ENCODE data around the gene ADAM30.
"Not testable (repeated sequence)": the region's sequence is repeated elsewhere in the genome, so short reads cannot be mapped to it uniquely, and the experiment has no call there.

Gene ADAM30

GRCh38 chr1:119868176-119868575, 28.1 kb downstream of the ADAM30 start:
- DNase-seq (ENCODE audit: insufficient read length, low spot score) (no peak), FAIRE-seq (no peak)
- TF ChIP-seq POU2F2 (IDR thresholded peaks at IDR 0.05; ENCODE audit: low read depth, low read length) = no peak
- TF ChIP-seq PAX5 (IDR thresholded peaks at IDR 0.05; ENCODE audit: insufficient read depth, low read length, severe bottlenecking) = no peak
- TF ChIP-seq POLR2A (IDR thresholded peaks at IDR 0.05; ENCODE audit: low read depth, low read length) = no peak

DNA sequence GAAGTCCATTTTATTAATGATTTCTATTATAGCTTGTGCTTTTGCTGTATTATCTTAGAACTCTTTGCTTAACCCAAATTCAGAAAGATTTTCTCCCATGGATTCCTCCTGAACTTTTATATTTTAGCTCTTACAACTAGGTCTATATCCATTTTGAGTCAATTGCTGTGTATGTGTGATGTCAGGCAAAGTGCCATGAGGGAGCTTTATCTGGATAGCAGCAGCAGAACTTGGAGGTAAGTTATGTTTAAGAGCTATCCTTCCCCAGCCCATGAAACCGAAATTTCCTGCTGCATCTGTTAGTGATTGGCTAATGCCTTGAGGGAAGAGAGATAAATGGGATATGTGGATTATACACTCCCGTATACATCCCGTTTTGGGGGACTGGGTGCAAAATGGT, 29.9 kb downstream of the ADAM30 start:
- no peak for TF ChIP-seq POLR2AphosphoS5 (IDR thresholded peaks at IDR 0.05; ENCODE audit: low read depth, low read length)
- no peak for TF ChIP-seq PAX5 (IDR thresholded peaks at IDR 0.05; ENCODE audit: insufficient read depth, low read length, severe bottlenecking)
- no peak for TF ChIP-seq POLR2A (IDR thresholded peaks at IDR 0.05; ENCODE audit: low read depth, low read length)
- no peak for TF ChIP-seq POU2F2 (IDR thresholded peaks at IDR 0.05; ENCODE audit: low read depth, low read length)
- TF ChIP-seq SPI1 (IDR thresholded peaks at IDR 0.05; ENCODE audit: low read depth, low read length) = no peak
- TF ChIP-seq TAF1 (IDR thresholded peaks at IDR 0.05; ENCODE audit: low read depth, low read length) = no peak
- FAIRE-seq (no peak), DNase-seq (ENCODE audit: insufficient read length, low spot score) (no peak)

- no peak for DNase-seq (ENCODE audit: insufficient read length, low spot score)
- FAIRE-seq = no peak
- no peak for TF ChIP-seq TAF1 (IDR thresholded peaks at IDR 0.05; ENCODE audit: low read depth, low read length)
Measured at GRCh38 chr1:119865627-119866026, 30.7 kb downstream of the ADAM30 start.

- TF ChIP-seq PAX5 (IDR thresholded peaks at IDR 0.05; ENCODE audit: insufficient read depth, low read length, severe bottlenecking) = no peak
- no peak for TF ChIP-seq POU2F2 (IDR thresholded peaks at IDR 0.05; ENCODE audit: low read depth, low read length)
- no peak for TF ChIP-seq SPI1 (IDR thresholded peaks at IDR 0.05; ENCODE audit: low read depth, low read length)
- TF ChIP-seq TAF1 (IDR thresholded peaks at IDR 0.05; ENCODE audit: low read depth, low read length) = no peak
- TF ChIP-seq POLR2AphosphoS5 (IDR thresholded peaks at IDR 0.05; ENCODE audit: low read depth, low read length) = no peak
- no peak for TF ChIP-seq POLR2A (IDR thresholded peaks at IDR 0.05; ENCODE audit: low read depth, low read length)
- DNase-seq (ENCODE audit: insufficient read length, low spot score) (no peak), FAIRE-seq (no peak)
Measured at GRCh38 chr1:119862276-119862675, 34.0 kb downstream of the ADAM30 start.

- DNase-seq (ENCODE audit: insufficient read length, low spot score) (no peak), FAIRE-seq (no peak)
- TF ChIP-seq POLR2AphosphoS5 (IDR thresholded peaks at IDR 0.05; ENCODE audit: low read depth, low read length) (no peak), SPI1 (IDR thresholded peaks at IDR 0.05; ENCODE audit: low read depth, low read length) (no peak), POU2F2 (IDR thresholded peaks at IDR 0.05; ENCODE audit: low read depth, low read length) (no peak), TAF1 (IDR thresholded peaks at IDR 0.05; ENCODE audit: low read depth, low read length) (no peak), POLR2A (IDR thresholded peaks at IDR 0.05; ENCODE audit: low read depth, low read length) (no peak), PAX5 (IDR thresholded peaks at IDR 0.05; ENCODE audit: insufficient read depth, low read length, severe bottlenecking) (no peak)
Measured at GRCh38 chr1:119861547-119861946, 34.8 kb downstream of the ADAM30 start.

- TF ChIP-seq TAF1 (IDR thresholded peaks at IDR 0.05; ENCODE audit: low read depth, low read length) (no peak), POU2F2 (IDR thresholded peaks at IDR 0.05; ENCODE audit: low read depth, low read length) (no peak), POLR2AphosphoS5 (IDR thresholded peaks at IDR 0.05; ENCODE audit: low read depth, low read length) (no peak), POLR2A (IDR thresholded peaks at IDR 0.05; ENCODE audit: low read depth, low read length) (no peak), SPI1 (IDR thresholded peaks at IDR 0.05; ENCODE audit: low read depth, low read length) (no peak), PAX5 (IDR thresholded peaks at IDR 0.05; ENCODE audit: insufficient read depth, low read length, severe bottlenecking) (no peak)
- no peak for FAIRE-seq
- no peak for DNase-seq (ENCODE audit: insufficient read length, low spot score)
Measured at GRCh38 chr1:119859647-119860046, 36.7 kb downstream of the ADAM30 start.

GRCh38 chr1:119858556-119859214, 37.6 kb downstream of the ADAM30 start:
- not testable (repeated sequence) for FAIRE-seq; DNase-seq (ENCODE audit: insufficient read length, low spot score)

GRCh38 chr1:119858126-119858525, 38.2 kb downstream of the ADAM30 start:
- DNase-seq (ENCODE audit: insufficient read length, low spot score) = no peak
- FAIRE-seq = no peak
- TF ChIP-seq PAX5 (IDR thresholded peaks at IDR 0.05; ENCODE audit: insufficient read depth, low read length, severe bottlenecking) (no peak), POLR2AphosphoS5 (IDR thresholded peaks at IDR 0.05; ENCODE audit: low read depth, low read length) (no peak), POLR2A (IDR thresholded peaks at IDR 0.05; ENCODE audit: low read depth, low read length) (no peak), POU2F2 (IDR thresholded peaks at IDR 0.05; ENCODE audit: low read depth, low read length) (no peak), TAF1 (IDR thresholded peaks at IDR 0.05; ENCODE audit: low read depth, low read length) (no peak), SPI1 (IDR thresholded peaks at IDR 0.05; ENCODE audit: low read depth, low read length) (no peak)

- DNase-seq (ENCODE audit: insufficient read length, low spot score) (no peak), FAIRE-seq (no peak)
- TF ChIP-seq PAX5 (IDR thresholded peaks at IDR 0.05; ENCODE audit: insufficient read depth, low read length, severe bottlenecking) (no peak), POLR2AphosphoS5 (IDR thresholded peaks at IDR 0.05; ENCODE audit: low read depth, low read length) (no peak), SPI1 (IDR thresholded peaks at IDR 0.05; ENCODE audit: low read depth, low read length) (no peak), TAF1 (IDR thresholded peaks at IDR 0.05; ENCODE audit: low read depth, low read length) (no peak), POLR2A (IDR thresholded peaks at IDR 0.05; ENCODE audit: low read depth, low read length) (no peak), POU2F2 (IDR thresholded peaks at IDR 0.05; ENCODE audit: low read depth, low read length) (no peak)
Measured at GRCh38 chr1:119853155-119853554, 43.2 kb downstream of the ADAM30 start.

GRCh38 chr1:119844206-119844605, 52.1 kb downstream of the ADAM30 start:
- DNase-seq (ENCODE audit: insufficient read length, low spot score); FAIRE-seq: not testable (repeated sequence)

Data from GM12891 (cell line).